Measurements from ENCODE around the gene CLEC10A.
A peak's percentile ranks its signal among the peaks of the same experiment; 100 is the strongest.
"Not testable (repeated sequence)": the region's sequence is repeated elsewhere in the genome, so short reads cannot be mapped to it uniquely, and the experiment has no call there.

Gene CLEC10A

DNA sequence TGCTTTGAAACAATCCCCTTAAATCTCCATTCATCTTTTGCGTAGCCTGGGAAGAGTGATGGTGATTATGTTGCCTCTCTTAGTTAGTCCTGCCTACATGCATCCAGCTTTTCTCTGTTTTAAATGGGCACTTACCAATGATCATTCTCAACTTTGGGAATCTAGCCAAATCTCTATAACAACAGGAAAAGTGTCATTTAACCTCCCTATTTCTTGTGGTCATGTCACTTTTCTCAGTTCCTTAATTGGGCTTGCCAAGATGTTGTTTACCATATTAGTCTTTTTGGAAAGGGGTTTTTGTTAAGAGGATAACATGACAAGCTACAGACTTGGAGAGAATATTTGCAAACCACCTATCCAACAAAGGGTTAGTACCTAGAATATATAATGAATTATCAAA lies 15.6 kb upstream of the CLEC10A start:
- Mint-ChIP-seq H3K4me1 (ENCODE audit: low read depth) (peaks cover 3% of the 10 kb centered on the region), H3K9me3 (ENCODE audit: low read depth) (no peaks in the 10 kb centered on the region), H3K4me3 (no peak overlapping the region), H3K27ac (no peak overlapping the region), H3K36me3 (no peaks in the 10 kb centered on the region), H3K27me3 (no peaks in the 10 kb centered on the region)

DNA sequence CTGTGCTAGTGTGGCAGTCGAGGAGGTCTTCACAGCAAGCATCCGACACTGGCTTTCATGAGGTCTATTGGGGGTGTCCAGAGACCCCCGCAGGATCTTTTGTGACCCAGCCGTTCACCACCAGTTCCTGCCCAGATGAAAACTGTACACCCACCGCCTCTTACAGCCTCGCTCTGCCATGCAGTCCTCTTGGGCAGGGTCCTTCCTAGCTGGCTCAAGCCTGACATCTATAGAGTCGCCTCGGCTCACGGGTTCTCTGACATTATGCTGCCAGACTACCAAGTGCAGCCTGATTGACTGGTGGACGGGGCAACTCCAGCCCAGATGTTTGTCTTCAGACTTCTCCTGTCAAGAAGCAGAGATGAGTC lies 14.6 kb upstream of the CLEC10A start:
- Mint-ChIP-seq H3K4me1 (ENCODE audit: low read depth) (peaks cover 3% of the 10 kb centered on the region), H3K27ac (no peak overlapping the region), H3K36me3 (no peaks in the 10 kb centered on the region), H3K4me3 (no peak overlapping the region), H3K9me3 (ENCODE audit: low read depth) (no peaks in the 10 kb centered on the region), H3K27me3 (no peaks in the 10 kb centered on the region)

DNA sequence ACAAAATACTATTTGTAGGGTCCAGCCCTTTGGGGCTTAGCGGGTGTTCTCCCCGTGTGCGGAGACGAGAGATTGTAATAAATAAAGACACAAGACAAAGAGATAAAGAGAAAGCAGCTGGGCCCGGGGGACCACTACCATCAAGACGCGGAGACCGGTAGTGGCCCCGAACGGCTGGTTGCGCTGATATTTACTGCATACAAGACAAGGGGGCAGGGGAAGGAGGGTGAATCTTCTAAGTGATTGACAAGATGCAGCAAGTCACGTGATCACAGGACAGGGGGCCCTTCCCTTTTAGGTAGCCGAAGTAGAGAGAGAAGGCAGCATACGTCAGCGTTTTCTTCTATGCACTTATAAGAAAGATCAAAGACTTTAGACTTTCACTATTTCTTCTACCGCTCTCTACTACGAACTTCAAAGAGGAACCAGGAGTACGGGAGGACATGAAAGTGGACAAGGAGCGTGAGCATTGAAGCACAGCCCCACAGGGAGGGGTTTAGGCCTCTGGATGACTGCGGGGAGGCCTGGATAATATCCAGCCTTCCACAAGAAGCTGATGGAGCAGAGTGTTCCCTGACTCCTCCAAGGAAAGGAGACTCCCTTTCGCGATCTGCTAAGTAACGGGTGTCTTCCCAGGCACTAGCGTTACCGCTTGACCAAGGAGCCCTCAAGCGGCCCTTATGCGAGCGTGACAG lies 11.4 kb upstream of the CLEC10A start:
- H3K4me3 Mint-ChIP-seq; H3K27ac Mint-ChIP-seq; H3K36me3 Mint-ChIP-seq; H3K4me1 Mint-ChIP-seq (ENCODE audit: low read depth); H3K9me3 Mint-ChIP-seq (ENCODE audit: low read depth); H3K27me3 Mint-ChIP-seq: not testable (repeated sequence)

DNA sequence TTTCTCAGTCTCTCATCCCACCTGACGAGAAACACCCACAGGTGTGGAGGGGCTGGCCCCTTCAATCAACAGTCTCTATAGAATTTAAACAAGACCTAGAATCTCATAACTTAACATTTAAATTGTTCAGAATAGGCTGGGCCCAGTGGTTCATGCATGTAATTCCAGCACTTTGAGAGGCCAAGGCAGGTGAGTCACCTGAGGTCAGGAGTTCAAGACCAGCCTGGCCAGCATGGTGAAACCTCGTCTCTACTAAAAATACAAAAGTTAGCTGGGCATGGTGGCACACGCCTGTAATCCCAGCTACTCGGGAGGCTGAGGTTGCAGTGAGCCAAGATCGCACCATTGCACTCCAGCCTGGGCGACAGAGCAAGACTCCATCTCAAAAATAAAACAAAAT lies 9.5 kb upstream of the CLEC10A start:
- H3K9me3 Mint-ChIP-seq (ENCODE audit: low read depth); H3K4me3 Mint-ChIP-seq; H3K4me1 Mint-ChIP-seq (ENCODE audit: low read depth); H3K36me3 Mint-ChIP-seq; H3K27ac Mint-ChIP-seq: not testable (repeated sequence)
- peaks cover 10% of the 10 kb centered on the region for H3K27me3 Mint-ChIP-seq

DNA sequence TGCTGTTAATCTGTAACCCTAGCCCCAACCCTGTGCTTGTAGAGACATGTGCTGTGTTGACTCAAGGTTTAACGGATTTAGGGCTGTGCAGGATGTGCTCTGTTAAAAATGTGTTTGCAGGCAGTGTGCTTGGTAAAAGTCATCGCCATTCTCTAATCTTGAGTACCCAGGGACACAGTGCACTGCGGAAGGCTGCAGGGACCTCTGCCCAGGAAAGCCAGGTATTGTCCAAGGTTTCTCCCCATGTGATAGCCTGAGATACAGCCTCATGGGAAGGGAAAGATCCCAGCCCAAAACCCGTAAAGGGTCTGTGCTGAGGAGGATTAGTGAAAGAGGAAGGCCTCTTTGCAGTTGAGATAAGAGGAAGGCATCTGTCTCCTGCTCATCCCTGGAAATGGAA lies 8.4 kb upstream of the CLEC10A start:
- H3K4me1 Mint-ChIP-seq (ENCODE audit: low read depth); H3K9me3 Mint-ChIP-seq (ENCODE audit: low read depth); H3K36me3 Mint-ChIP-seq; H3K27ac Mint-ChIP-seq; H3K4me3 Mint-ChIP-seq: not testable (repeated sequence)
- H3K27me3 Mint-ChIP-seq: peaks cover 12% of the 10 kb centered on the region

DNA sequence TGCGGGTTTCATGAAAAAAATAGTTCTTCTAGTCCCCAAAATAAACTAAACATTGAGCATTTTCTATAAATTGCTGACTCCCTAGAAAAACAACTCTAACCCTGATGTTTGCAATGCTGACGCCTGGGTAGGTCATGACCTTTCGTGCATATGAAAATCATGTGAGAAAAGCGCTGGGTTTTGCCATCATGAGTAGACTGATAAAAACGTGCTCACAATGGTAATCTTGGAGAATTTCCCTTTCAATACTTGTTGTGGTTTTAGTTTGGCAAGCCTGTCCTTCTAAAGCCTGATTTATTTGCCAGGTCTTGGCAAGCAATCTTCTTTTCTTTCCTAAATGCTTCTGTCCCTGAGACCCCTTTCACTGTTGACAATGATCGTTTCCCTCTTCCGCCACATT lies 4.0 kb upstream of the CLEC10A start:
- Mint-ChIP-seq H3K27ac (no peak overlapping the region), H3K27me3 (peaks cover 12% of the 10 kb centered on the region), H3K9me3 (ENCODE audit: low read depth) (no peaks in the 10 kb centered on the region), H3K4me3 (no peak overlapping the region), H3K4me1 (ENCODE audit: low read depth) (peaks cover 27% of the 10 kb centered on the region), H3K36me3 (no peaks in the 10 kb centered on the region)

DNA sequence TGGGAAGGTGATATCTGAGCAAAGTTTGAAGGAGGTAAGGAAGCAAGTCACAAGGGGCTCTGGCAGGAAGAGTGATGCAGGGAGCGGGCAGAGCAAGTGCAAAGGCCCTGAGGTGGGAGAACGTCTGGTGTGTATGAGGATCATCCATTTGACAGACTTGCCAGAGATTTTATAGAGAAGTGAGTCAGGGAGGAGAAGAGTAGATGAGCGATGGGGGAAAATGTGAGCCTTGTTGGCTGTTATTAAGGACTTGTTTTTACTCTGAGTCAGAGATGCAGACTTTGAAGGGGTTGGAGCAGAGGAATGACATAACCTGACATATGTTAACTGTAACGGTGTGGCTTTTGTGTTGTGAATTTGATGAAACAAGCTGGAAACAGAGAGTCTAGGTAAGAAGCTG lies 3.5 kb upstream of the CLEC10A start:
- no peaks in the 10 kb centered on the region for H3K36me3 Mint-ChIP-seq
- peaks cover 27% of the 10 kb centered on the region for H3K4me1 Mint-ChIP-seq (ENCODE audit: low read depth)
- peaks cover 12% of the 10 kb centered on the region for H3K27me3 Mint-ChIP-seq
- no peak overlapping the region for H3K4me3 Mint-ChIP-seq
- H3K27ac Mint-ChIP-seq: no peak overlapping the region
- no peaks in the 10 kb centered on the region for H3K9me3 Mint-ChIP-seq (ENCODE audit: low read depth)

DNA sequence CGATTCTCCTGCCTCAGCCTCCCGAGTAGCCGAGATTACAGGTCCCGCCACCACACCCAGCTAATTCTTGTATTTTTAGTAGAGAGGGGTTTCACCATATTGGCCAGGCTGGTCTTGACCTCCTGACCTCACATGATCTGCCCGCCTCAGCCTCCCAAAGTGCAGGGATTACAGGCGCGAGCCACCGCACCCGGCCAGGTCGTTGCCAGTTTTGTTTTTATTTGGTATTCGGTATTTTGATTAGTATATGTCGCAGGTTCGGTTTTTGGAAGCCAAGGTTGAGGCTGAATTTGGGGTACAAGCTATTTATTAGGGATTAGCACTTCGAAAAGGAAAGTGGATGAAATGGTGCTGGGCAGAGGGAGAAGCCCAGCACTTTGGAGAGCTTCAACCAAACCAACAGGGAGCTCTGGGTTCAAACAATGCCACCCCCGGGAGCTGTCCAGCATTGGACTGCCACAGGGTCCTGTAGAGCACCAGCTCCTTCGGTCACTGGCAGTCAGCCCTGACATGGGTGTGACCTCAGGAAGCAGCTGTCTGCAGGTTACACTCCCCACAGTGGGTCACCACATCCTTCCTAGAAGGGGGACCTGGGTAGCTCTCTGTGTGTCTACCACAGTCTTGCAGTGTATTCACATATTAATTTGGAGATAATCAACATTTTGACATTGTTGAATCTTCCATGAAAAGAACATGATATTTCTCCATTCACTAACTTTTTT lies 1.5 kb upstream of the CLEC10A start:
- peaks cover 4% of the 10 kb centered on the region for H3K27me3 Mint-ChIP-seq
- H3K27ac Mint-ChIP-seq: no peak overlapping the region
- no peaks in the 10 kb centered on the region for H3K9me3 Mint-ChIP-seq (ENCODE audit: low read depth)
- H3K4me3 Mint-ChIP-seq: no peak overlapping the region
- H3K4me1 Mint-ChIP-seq (ENCODE audit: low read depth): peaks cover 27% of the 10 kb centered on the region
- no peaks in the 10 kb centered on the region for H3K36me3 Mint-ChIP-seq

DNA sequence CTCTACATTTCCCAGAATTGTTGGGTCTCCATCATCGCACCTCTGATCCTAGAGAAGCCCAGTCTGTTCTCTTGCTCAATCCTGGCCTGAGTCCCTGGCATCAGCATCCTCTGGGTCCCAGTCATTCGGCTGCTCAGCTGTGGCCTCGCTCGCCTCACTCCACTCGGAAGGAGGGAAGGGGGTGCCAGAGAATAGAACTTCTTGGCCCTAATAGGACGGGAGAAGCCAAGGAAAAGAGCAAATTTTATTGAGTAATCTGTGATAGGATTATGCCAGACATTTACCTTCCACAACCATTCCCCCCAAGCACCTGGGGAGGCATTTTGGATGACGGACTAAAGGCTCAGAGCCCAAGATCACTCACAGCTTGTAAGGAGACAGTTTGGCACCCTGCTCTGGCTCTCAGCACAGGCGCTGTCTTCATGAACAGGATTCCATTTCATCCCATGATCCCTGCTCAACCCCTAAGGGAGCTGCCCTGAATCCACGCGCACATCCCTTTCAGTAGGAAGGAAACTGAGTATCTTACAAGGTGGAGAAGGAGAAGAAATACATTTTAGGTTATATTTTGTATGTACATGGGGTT lies 498 bp upstream of the CLEC10A start:
- H3K4me1 Mint-ChIP-seq (ENCODE audit: low read depth): peaks cover 27% of the 10 kb centered on the region
- peaks cover 2% of the 10 kb centered on the region for H3K27me3 Mint-ChIP-seq
- no peak overlapping the region for H3K27ac Mint-ChIP-seq
- no peak overlapping the region for H3K4me3 Mint-ChIP-seq
- H3K36me3 Mint-ChIP-seq: no peaks in the 10 kb centered on the region
- H3K9me3 Mint-ChIP-seq (ENCODE audit: low read depth): no peaks in the 10 kb centered on the region

DNA sequence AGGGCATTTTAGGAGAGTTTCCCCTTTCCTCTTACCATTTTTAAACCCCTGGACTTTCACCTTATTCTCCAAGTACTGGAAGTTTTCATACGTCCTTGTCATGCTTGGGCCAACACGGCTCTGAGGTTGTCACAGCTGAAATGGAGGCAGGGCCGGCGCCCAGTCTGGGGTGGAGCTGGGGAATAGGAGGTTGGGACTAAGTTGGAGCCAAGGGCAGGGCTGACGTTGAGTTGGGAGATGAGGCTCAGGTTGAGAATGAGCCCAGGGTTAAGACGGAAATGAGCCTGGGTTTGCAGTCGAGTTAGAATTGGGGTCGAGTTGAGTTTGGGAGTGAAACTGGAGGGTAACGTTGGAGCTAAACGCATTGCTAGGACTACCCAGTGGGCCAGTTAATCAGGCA lies 1.3 kb downstream of the CLEC10A start:
- Mint-ChIP-seq H3K9me3 (ENCODE audit: low read depth) (no peaks in the 10 kb centered on the region), H3K4me1 (ENCODE audit: low read depth) (peaks cover 21% of the 10 kb centered on the region), H3K27ac (peak overlapping the region; percentile 30), H3K36me3 (no peaks in the 10 kb centered on the region), H3K4me3 (no peak overlapping the region), H3K27me3 (peaks cover under 1% of the 10 kb centered on the region)

DNA sequence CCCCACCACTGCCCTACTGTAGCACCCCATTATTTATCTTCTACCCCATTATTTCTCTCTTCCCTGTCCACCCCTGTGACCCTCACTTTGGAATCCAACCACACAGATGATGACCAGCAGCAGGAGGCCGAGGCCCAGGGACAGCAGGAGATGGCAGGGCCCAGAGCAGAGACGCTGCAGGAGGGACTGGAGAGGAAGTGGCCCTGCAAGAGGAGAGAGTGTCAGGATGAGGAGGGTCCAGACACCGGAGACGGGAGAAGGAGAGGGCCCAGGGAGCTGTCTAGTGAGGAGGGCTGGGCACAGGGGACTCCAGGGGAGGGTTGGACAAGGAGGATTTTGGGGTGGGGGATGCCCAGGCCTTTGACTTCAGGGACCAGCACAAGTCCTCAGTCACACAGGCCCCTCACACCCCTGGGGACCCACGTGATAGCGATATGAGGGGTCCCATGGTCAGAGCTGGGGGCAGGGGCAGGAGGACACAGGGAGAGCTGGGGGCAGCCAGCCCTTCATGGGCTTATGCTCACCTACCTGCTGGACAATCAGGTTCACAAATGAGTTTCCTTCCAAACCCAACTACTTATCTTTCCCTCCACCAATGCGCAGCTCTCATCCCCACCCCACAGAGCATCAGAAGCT lies 2.0 kb downstream of the CLEC10A start:
- no peak overlapping the region for H3K27ac Mint-ChIP-seq

DNA sequence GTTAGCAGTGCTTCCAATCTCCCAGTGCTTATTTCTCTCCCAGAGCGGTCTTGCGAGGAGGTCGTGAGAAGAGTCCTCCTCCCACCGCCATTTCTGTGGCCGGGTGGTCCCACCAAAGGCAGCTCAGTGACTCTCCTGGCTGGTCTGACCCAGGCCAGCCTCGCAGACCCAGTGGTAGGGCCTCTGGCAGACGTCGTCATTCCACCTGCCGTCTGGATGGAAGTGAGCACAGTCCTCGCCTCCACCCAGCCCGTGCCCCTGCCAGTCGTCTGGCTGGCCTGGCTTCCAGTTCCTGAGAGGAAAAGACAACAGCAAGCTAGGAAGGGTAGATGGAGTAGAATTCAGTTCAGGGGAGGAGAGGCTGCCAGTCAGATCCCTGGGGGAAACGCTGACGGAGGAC lies 5.1 kb downstream of the CLEC10A start:
- no peaks in the 10 kb centered on the region for H3K27me3 Mint-ChIP-seq
- no peak overlapping the region for H3K27ac Mint-ChIP-seq
- no peaks in the 10 kb centered on the region for H3K36me3 Mint-ChIP-seq
- no peak overlapping the region for H3K4me3 Mint-ChIP-seq
- H3K4me1 Mint-ChIP-seq (ENCODE audit: low read depth): no peaks in the 10 kb centered on the region
- no peaks in the 10 kb centered on the region for H3K9me3 Mint-ChIP-seq (ENCODE audit: low read depth)

More for the DNA sequence above, 2.0 kb downstream of the CLEC10A start:
- Mint-ChIP-seq H3K4me1 (ENCODE audit: low read depth) (peaks cover 16% of the 10 kb centered on the region), H3K4me3 (no peak overlapping the region), H3K36me3 (no peaks in the 10 kb centered on the region), H3K27me3 (no peaks in the 10 kb centered on the region), H3K9me3 (ENCODE audit: low read depth) (no peaks in the 10 kb centered on the region)

DNA sequence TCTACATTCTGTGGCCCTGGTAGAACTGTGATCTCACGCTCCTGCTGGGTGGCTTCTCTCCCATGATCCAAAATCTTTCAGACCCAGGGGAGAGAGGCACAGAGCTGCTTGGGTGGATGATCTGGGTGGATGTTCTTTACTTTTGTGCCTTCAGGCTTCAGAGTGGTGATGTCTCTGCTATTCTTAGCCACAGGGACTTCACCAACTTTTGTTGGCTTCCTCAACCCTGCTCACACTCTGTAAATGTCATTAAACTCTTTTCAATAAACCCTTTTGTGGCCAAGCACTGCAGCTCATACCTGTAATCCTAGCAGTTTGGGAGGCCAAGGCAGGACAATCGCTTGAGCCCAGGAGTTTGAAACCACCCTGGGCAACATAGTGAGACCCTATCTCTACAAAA lies 7.6 kb downstream of the CLEC10A start:
- Mint-ChIP-seq H3K4me3 (no peak overlapping the region), H3K27me3 (no peaks in the 10 kb centered on the region), H3K27ac (no peak overlapping the region), H3K4me1 (ENCODE audit: low read depth) (no peaks in the 10 kb centered on the region), H3K36me3 (peaks cover 8% of the 10 kb centered on the region), H3K9me3 (ENCODE audit: low read depth) (peaks cover 9% of the 10 kb centered on the region)

DNA sequence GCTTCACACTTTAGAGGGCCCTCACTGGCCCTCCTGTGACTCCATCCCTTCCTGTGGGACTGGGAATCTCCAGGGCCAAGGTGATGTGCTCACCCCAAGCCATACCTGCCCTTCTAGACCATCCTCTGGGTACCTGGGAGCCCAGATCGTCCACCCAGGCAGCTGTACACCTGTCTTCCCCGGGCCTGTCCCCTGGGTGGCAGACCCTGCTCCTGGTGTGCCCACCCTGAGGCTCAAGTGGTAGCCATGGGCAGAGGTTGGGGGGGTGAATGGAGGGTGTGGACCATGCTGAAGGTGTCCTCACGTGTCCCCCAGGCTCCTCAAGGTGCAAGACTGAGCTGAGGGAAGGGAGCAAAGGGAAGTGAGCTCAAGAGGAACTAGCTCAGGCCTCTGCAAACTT lies 9.3 kb downstream of the CLEC10A start:
- H3K27ac Mint-ChIP-seq: no peak overlapping the region
- H3K36me3 Mint-ChIP-seq: peaks cover 8% of the 10 kb centered on the region
- H3K9me3 Mint-ChIP-seq (ENCODE audit: low read depth): peaks cover 9% of the 10 kb centered on the region
- H3K27me3 Mint-ChIP-seq: no peaks in the 10 kb centered on the region
- H3K4me3 Mint-ChIP-seq: no peak overlapping the region
- no peaks in the 10 kb centered on the region for H3K4me1 Mint-ChIP-seq (ENCODE audit: low read depth)

DNA sequence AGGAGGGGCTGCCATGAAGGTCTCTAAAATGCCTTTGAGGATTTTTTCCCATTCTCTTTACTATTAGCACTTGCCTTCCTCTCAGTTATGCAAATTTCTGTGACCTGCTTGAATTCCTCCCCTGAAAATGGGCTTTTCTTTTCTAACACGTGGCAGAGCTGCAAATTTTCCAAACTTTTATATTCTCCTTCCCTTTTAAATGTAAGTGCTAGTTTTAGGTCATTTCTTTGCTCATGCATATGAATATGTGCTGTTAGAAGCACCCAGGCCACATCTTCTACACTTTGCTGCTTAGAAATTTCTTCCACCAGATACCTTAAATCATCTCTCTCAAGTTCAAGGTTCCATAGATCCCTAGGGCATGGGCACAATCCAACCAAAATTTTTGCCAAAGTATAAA lies 11.8 kb downstream of the CLEC10A start:
- no peak overlapping the region for H3K4me3 Mint-ChIP-seq
- H3K27ac Mint-ChIP-seq: no peak overlapping the region
- no peaks in the 10 kb centered on the region for H3K4me1 Mint-ChIP-seq (ENCODE audit: low read depth)
- H3K9me3 Mint-ChIP-seq (ENCODE audit: low read depth): peaks cover 9% of the 10 kb centered on the region
- peaks cover 8% of the 10 kb centered on the region for H3K36me3 Mint-ChIP-seq
- H3K27me3 Mint-ChIP-seq: peaks cover 3% of the 10 kb centered on the region
